Bronchial epithelial cell (primary cell): Measurements from ENCODE around the gene LEF1. TPM values are rescaled to one million over a fixed set of nuclear protein-coding genes. Genes with fewer than 3 reads are reported as not detected.

Experiments used
- DNase-seq: peaks from one replicate; pipeline ENCODE4 v3.0.0-alpha.2; 2010; ENCODE audit warnings: low read depth
- FAIRE-seq: peaks from 2 replicates; lab custom pipeline; 2011; peaks lifted over from hg19 to GRCh38; lab: Jason Lieb, UNC
- H3K27me3 ChIP-seq: 2 replicates; pipeline ENCODE4 v1.5.1; 2011; ENCODE audit warnings: low read length; ENCODE audit not compliant: control insufficient read depth, insufficient read depth
- H3K36me3 ChIP-seq: 2 replicates; pipeline ENCODE4 v1.5.1; 2011; ENCODE audit warnings: low read length; ENCODE audit not compliant: control insufficient read depth, insufficient read depth
- H3K4me3 ChIP-seq: 2 replicates; pipeline ENCODE4 v1.5.1; 2011; ENCODE audit warnings: mild to moderate bottlenecking, low read depth, low read length, control low read depth
- total RNA-seq: library from RNA; depleted of rRNA; stranded (reverse); fragments of >200 nt; gene quantifications from 2 replicates; pipeline ENCODE4 v1.2.1, GENCODE V29; 2014
- TF ChIP-seq, protein P1 (sequence below): IDR thresholded peaks from 2 replicates; pipeline ENCODE4 v1.5.1; 2011; ENCODE audit warnings: mild to moderate bottlenecking, moderate library complexity, low read length, control low read depth, inconsistent platforms; ENCODE audit not compliant: insufficient read depth, severe bottlenecking

Gene LEF1
- total RNA-seq, 1 donor from 2014 or later: not detected

DNA sequence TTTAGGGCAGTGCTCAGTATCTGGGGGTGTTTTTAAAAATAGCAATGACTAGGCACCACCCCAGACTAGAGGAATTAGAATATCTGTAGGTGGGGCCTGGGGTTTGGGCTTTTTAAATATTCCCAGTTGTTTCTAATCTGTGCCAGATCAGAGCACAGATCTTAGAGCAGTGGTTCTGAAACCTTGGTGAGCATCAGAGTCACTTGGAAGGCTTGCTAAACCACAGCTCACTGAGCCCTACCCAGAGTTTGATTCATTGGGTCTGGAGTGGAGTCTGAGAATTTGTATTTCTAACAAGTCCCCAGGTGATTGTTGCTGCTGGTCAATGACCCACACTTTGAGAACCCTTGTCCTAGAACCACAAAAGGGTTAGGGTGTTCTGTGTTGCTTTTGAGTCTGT is 162.4 kb downstream of the LEF1 start:
- Histone ChIP-seq H3K36me3 (peaks cover 1% of the 10 kb centered on the region), H3K27me3 (no peaks in the 10 kb centered on the region), H3K4me3 (no peak overlapping the region)
- TF ChIP-seq, protein P1, sequence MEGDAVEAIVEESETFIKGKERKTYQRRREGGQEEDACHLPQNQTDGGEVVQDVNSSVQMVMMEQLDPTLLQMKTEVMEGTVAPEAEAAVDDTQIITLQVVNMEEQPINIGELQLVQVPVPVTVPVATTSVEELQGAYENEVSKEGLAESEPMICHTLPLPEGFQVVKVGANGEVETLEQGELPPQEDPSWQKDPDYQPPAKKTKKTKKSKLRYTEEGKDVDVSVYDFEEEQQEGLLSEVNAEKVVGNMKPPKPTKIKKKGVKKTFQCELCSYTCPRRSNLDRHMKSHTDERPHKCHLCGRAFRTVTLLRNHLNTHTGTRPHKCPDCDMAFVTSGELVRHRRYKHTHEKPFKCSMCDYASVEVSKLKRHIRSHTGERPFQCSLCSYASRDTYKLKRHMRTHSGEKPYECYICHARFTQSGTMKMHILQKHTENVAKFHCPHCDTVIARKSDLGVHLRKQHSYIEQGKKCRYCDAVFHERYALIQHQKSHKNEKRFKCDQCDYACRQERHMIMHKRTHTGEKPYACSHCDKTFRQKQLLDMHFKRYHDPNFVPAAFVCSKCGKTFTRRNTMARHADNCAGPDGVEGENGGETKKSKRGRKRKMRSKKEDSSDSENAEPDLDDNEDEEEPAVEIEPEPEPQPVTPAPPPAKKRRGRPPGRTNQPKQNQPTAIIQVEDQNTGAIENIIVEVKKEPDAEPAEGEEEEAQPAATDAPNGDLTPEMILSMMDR: no peak
- DNase-seq: no peak
- no peak for FAIRE-seq

DNA sequence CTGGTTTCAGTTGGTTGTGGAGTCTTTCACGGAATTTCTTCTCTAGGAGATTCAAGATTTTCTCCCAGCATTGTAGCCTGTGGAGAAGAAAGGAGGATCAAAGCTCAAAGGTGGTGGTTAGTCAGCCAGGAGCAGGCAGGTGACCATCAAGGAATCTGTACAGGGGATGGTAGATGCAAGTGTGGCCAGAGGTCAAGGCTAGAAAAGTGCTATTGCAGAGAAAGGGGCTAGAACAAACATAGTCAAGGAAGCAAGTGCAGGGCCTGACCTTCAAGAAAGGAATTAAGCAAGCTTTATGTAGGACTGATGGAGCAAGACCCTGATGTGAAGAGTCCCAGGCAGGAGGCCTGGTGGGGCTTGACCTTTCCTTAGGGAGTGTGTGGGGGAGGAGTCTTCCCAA is 162.9 kb downstream of the LEF1 start:
- TF ChIP-seq, protein P1: no peak
- Histone ChIP-seq H3K36me3 (peaks cover 1% of the 10 kb centered on the region), H3K27me3 (no peaks in the 10 kb centered on the region), H3K4me3 (no peak overlapping the region)
- no peak for FAIRE-seq
- no peak for DNase-seq

DNA sequence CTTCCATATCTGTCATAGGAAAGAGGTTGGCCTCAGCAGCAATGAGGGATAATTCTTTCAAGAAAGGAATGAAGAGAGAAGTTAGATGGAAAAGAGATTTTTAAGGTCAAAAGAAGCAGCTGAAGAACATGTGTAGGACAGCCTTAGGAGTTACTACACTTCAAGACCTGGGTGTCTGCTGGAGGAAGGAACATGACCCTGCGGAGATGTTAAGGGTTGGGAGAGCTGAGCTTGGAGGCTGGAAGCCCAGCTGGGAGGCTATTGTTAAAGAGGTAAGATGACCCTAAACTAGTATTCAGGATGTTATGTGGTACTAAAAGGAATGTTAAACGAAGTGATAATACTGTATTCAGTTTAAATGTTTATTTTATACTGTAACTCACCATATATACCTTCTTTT is 164.1 kb downstream of the LEF1 start:
- H3K36me3 ChIP-seq: no peaks in the 10 kb centered on the region
- no peak for DNase-seq
- FAIRE-seq: no peak
- TF ChIP-seq, protein P1: no peak
- no peak overlapping the region for H3K4me3 ChIP-seq
- H3K27me3 ChIP-seq: no peaks in the 10 kb centered on the region

DNA sequence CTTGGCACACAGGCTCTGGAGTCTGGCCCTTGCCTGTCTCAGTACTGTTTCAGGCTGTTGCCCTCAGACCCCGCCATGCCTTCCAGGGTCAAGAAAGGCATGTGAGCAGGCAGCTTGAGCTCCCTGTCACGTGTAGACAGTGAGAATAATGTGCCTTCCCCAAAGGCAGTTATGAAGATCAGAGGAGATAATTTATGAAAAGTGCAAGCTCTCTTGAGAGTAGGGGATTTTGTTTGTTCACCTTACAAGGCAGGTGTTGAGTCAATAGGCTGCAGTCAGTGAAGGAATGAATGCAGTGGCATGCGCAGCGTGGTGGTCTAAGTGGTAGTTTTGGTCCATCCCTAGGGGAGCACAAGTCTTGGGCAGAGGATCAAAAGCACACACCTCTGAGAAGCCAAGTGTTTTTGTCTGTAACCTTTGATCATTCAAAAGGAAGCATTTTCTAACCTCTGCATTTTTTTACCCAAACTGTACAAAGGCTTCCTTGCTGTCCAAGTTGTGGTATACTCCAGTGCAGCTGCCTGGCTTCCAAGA is 164.7 kb downstream of the LEF1 start:
- DNase-seq: no peak
- FAIRE-seq: no peak
- Histone ChIP-seq H3K36me3 (no peaks in the 10 kb centered on the region), H3K27me3 (no peaks in the 10 kb centered on the region), H3K4me3 (no peak overlapping the region)
- TF ChIP-seq, protein P1: no peak

DNA sequence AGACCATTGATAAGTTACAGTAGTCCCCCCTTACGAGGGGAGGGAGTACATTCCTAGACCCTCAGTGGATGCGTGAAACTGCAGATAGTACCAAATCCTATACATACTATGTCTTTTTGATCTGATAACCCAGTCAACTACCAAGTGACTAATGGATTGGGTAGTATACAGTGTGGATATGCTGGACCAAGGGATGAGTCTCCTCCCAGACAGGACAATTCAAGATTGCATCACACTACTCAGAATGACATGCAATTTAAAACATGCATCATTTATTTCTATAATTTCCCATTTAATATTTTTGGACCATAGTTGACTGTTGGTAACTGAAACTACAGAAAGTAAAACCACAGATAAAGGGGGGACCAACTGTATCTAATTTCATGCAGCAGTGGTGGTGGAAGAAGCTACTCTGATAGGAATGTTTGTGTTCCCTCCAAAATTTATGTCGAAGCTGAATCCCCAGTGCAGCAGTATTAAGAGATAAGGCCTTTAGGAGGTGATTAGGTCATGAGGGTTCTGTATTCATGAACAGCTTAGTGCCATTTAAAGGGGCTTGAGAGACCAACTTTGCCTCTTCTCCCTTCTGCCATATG is 167.1 kb downstream of the LEF1 start:
- TF ChIP-seq, protein P1: no peak
- H3K27me3 ChIP-seq: no peaks in the 10 kb centered on the region
- no peak overlapping the region for H3K4me3 ChIP-seq
- H3K36me3 ChIP-seq: no peaks in the 10 kb centered on the region
- no peak for FAIRE-seq
- no peak for DNase-seq
